K562 (cell line): ENCODE data around the gene FAM184B. TPM values are rescaled to one million over a fixed set of nuclear protein-coding genes. Genes with fewer than 3 reads are reported as not detected.
"Not testable (repeated sequence)": the region's sequence is repeated elsewhere in the genome, so short reads cannot be mapped to it uniquely, and the experiment has no call there.

Experiments used
- ATAC-seq: fragments of 200-7000 bp; cut with Tn5 transposase; 3 replicates; pipeline ENCODE4 v1.9.1; 2020; ENCODE audit warnings: moderate library complexity
- BruUV-seq: library from RNA; stranded (reverse); fragments of 400-500 nt; replicated peaks from 2 replicates; lab custom pipeline; 2021; lab: Mats Ljungman, UMichigan
- CTCF ChIA-PET: fragments of 300-600 bp; formaldehyde crosslinking; extraction: SDS; loops from one replicate; lab custom pipeline; 2021; ENCODE audit warnings: low intra/inter-chr PET ratio; lab: Yijun Ruan, JAX
- POLR2A ChIA-PET: fragments of 300-600, 350-650 bp; sonication (Branson Sonifier 250); formaldehyde crosslinking; extraction: SDS; loops from one replicate; lab custom pipeline; 2021; ENCODE audit warnings: antibody characterized with exemption, inconsistent platforms; lab: Yijun Ruan, JAX
- DNase-seq, 4 experiments: peaks; one replicate each; pipeline versions ENCODE4 v3.0.0 to v3.0.0-alpha.2; 2011 to 2018; ENCODE audit warnings: low spot score in 3 of 4, mixed read lengths in 3 of 4; ENCODE audit errors: extremely low read depth in 1 of 4
- FAIRE-seq: peaks from 2 replicates; lab custom pipeline; 2011; peaks lifted over from hg19 to GRCh38; lab: Jason Lieb, UNC
- H2AFZ ChIP-seq: 2 replicates; pipeline ENCODE4 v1.6.0; 2011; ENCODE audit warnings: low read depth, low read length, control low read depth, inconsistent platforms
- H3K27ac ChIP-seq: fragments of 200-600 bp; 3 replicates; pipeline ENCODE4 v1.8.0; 2011; ENCODE audit warnings: low read depth, mild to moderate bottlenecking, control low read depth, inconsistent platforms, low read length, moderate library complexity, mixed read lengths; ENCODE audit errors: extremely low read depth
- H3K27me3 ChIP-seq, 2 experiments: fragments of 300-600 bp in 1 of 2; 2 replicates in 1 of 2; 3 replicates in 1 of 2; pipeline versions ENCODE4 v1.6.0 to v1.8.0; 2011; ENCODE audit warnings: inconsistent platforms in 2 of 2, low read length in 2 of 2, mild to moderate bottlenecking in 1 of 2, mixed read lengths in 1 of 2, moderate library complexity in 1 of 2; ENCODE audit not compliant: control insufficient read depth in 2 of 2, insufficient read depth in 2 of 2
- H3K36me3 ChIP-seq: fragments of 300-600 bp; 3 replicates; pipeline ENCODE4 v1.8.0; 2011; ENCODE audit warnings: mild to moderate bottlenecking, low read length, inconsistent platforms; ENCODE audit not compliant: control insufficient read depth, insufficient read depth
- H3K4me1 ChIP-seq, 2 experiments: fragments of 200-600 bp in 1 of 2; replicated peaks in 1 of 2; 2 replicates in 1 of 2; 3 replicates in 1 of 2; pipeline versions ENCODE4 v1.5.1 to v1.8.0; 2011; ENCODE audit warnings: inconsistent platforms in 2 of 2, low read length in 2 of 2, mild to moderate bottlenecking in 1 of 2, mixed read lengths in 1 of 2, moderate library complexity in 1 of 2; ENCODE audit not compliant: control insufficient read depth in 2 of 2, insufficient read depth in 2 of 2
- H3K4me2 ChIP-seq: 2 replicates; pipeline ENCODE4 v1.6.1; 2011; ENCODE audit warnings: low read length, control low read depth, inconsistent platforms, mixed read lengths; ENCODE audit not compliant: insufficient read depth
- H3K4me3 ChIP-seq: fragments of 200-600 bp; sonication (generic), shearing (Covaris generic); 2 replicates; pipeline ENCODE4 v1.5.1; 2016; ENCODE audit warnings: control low read depth, inconsistent platforms
- H3K79me2 ChIP-seq: fragments of 200-600 bp; 3 replicates; pipeline ENCODE4 v1.8.0; 2011; ENCODE audit warnings: low read length, inconsistent platforms; ENCODE audit not compliant: control insufficient read depth, insufficient read depth
- H3K9ac ChIP-seq, 2 experiments: 2 replicates each; pipeline versions ENCODE4 v1.6.0 to v1.6.1; 2011; ENCODE audit warnings: low read depth in 2 of 2, low read length in 2 of 2, control low read depth in 1 of 2, inconsistent platforms in 1 of 2, mild to moderate bottlenecking in 1 of 2, mixed read lengths in 1 of 2; ENCODE audit not compliant: insufficient read depth in 1 of 2
- H3K9me1 ChIP-seq: one replicate; pipeline ENCODE4 v1.6.0; 2011; ENCODE audit warnings: inconsistent platforms, mild to moderate bottlenecking, low read length, moderate library complexity; ENCODE audit not compliant: control insufficient read depth, insufficient read depth
- H3K9me3 ChIP-seq: replicated peaks from 2 replicates; pipeline ENCODE4 v1.5.1; 2011; ENCODE audit warnings: low read depth, low read length, inconsistent platforms; ENCODE audit not compliant: control insufficient read depth, insufficient read depth
- H4K20me1 ChIP-seq: replicated peaks from 2 replicates; pipeline ENCODE4 v1.6.1; 2011; ENCODE audit warnings: low read length, inconsistent platforms, mixed read lengths; ENCODE audit not compliant: control insufficient read depth, insufficient read depth
- SP2 ChIP-seq: IDR thresholded peaks from 2 replicates; pipeline ENCODE4 v1.6.1; 2011; ENCODE audit warnings: mild to moderate bottlenecking, low read depth, low read length, moderate library complexity; ENCODE audit not compliant: poor library complexity, severe bottlenecking; ENCODE audit errors: extremely low read depth
- ZNF121 ChIP-seq: sonication (generic); formaldehyde crosslinking; conservative IDR thresholded peaks from 2 replicates; pipeline ENCODE4 v1.8.0; 2022; ENCODE audit warnings: missing genetic modification reagents
- ZNF146 ChIP-seq: IDR thresholded peaks from one replicate; pipeline ENCODE4 v1.6.1; 2018; ENCODE audit warnings: missing compliant biosample characterization; ENCODE audit not compliant: unreplicated experiment
- WGBS: fragments of 100-300 bp; shearing (Covaris generic); methylation state at CpG from one replicate; pipeline ENCODE4 v1.1.6; 2016; ENCODE audit warnings: low coverage, mixed read lengths; ENCODE audit not compliant: insufficient coverage; ENCODE audit errors: missing lambda C conversion rate; 5-methylcytosine and 5-hydroxymethylcytosine counted together
- in situ Hi-C: fragments of 300-500 bp; cut with MboI; formaldehyde crosslinking; loops from 4 replicates; pipeline ENCODE4 v1.15.0; 2018; ENCODE audit warnings: inconsistent platforms, mixed read lengths
- intact Hi-C: fragments of 100-400 bp; cut with micrococcal nuclease; formaldehyde crosslinking; loops from 2 replicates; pipeline ENCODE4 v1.14.2; 2022
- polyA plus RNA-seq, 8 experiments: library from polyadenylated mRNA; depleted of rRNA in 4 of 8; stranded (reverse) in 5 of 8; unstranded in 3 of 8; fragments of >200 nt; fragmentation: Nextera tagmentation in 2 of 8; fragmentation: Illumina TruSeq in 1 of 8; extraction: Ambion mirVana in 2 of 8; extraction: Trizol in 1 of 8; gene quantifications; 2 replicates each; pipeline versions ENCODE4 v1.2.1 to v1.2.3, GENCODE V29; 2011 to 2014; ENCODE audit warnings: inconsistent platforms in 1 of 8, missing spikeins in 1 of 8
- total RNA-seq, 7 experiments: library from RNA; depleted of rRNA in 6 of 7; stranded (reverse); fragments of >200 nt in 6 of 7; fragmentation: Illumina TruSeq in 2 of 7; extraction: Trizol in 2 of 7; gene quantifications; 2 replicates each; pipeline versions ENCODE4 v1.2.1 to v1.2.3, GENCODE V29; 2011 to 2021; ENCODE audit warnings: low replicate concordance in 1 of 7

Gene FAM184B
- total and polyA plus RNA-seq, 9 of the 15 experiments (the other 6 are each of a cell fraction or from before 2014, with no cell fraction given): not detected

DNA sequence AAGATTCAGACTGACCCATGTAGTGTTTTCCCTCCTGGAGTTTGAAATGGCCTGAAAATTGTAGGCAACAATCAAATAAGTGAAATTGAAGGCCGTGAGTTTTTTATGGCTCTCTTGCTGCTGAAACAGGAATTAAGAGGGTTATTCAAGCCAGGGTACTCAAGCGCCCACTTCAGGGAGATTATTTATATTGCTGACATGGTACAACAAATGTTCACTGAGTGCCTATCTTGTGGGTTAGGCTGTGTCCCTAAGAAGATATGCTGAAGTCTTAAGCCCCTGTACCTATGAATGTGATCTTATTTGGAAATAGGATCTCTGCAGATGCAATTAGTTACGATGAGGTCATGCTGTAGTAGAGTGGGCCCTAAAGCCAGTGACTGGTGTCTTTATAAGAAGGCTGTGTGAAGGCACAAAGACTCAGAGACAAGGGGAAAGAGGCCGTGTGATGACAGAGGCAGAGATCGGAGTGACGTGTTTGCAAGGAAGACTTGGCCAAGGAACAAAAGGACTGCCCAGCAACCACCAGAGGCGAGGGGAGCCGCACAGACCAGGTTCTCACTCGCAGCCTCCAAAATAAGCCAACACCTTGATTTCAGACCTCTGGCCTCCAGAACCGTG is 94.1 kb downstream of the FAM184B start (continued):
- no peak for TF ChIP-seq ZNF121

DNA sequence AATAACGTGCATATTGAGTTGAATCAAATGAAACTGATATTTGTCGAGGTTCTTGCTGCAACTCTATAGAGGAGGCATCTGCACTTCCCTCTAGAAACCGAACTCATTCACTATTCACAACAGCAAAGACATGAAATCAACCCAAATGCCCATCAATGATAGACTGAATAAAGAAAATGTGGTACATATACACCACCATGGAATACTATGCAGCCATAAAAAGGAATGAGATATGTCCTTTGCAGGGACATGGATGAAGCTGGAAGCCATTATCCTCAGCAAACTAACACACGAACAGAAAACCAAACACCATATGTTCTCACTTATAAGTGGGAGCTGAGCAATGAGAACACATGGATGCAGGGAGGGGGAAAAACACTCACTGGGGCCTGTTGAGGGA is 96.8 kb downstream of the FAM184B start:
- CTCF ChIA-PET, BruUV-seq: not testable (repeated sequence)
- WGBS: 3% methylated on average over 4 of the region's 4 CpGs

DNA sequence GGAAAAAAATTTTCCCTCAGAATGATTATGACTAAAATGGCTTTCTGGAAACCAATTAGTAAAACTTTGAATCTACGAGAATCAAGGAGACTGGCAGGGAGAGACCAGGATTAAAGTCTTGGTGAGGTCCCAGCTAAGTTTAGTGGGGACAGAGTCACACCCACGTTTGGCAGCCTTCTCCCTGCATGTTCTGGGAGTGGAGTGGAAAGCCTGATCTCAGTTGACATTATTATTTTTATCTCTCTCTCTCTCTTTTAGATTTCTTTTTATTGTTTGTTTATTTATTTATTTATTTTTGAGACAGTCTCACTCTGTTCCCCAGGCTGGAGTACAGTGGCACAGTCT is 99.2 kb downstream of the FAM184B start:
- H3K4me3 ChIP-seq: no peak overlapping the region
- no peak overlapping the region for H3K9ac ChIP-seq
- H2AFZ ChIP-seq: no peak overlapping the region
- H4K20me1 ChIP-seq: no peaks in the 10 kb centered on the region
- no peak for ATAC-seq
- no peak overlapping the region for H3K27ac ChIP-seq
- BruUV-seq: no TSS peak
- no peaks in the 10 kb centered on the region for H3K4me1 ChIP-seq
- DNase-seq: no peak
- no peaks in the 10 kb centered on the region for H3K9me1 ChIP-seq
- TF ChIP-seq SP2: no peak
- TF ChIP-seq, all 486 proteins: peak for 0
- Histone ChIP-seq H3K27me3 (peaks cover 0 to 4% of the 10 kb centered on the region in 2 experiments; a peak in 1 of 5 replicates), H3K9me3 (no peaks in the 10 kb centered on the region), H3K4me2 (no peak overlapping the region), H3K79me2 (no peaks in the 10 kb centered on the region), H3K36me3 (no peaks in the 10 kb centered on the region)
- in situ Hi-C loops: no loop called here
- POLR2A ChIA-PET: no interaction called here
- no peak for FAIRE-seq
- CTCF ChIA-PET: no interaction called here
- intact Hi-C loops: no loop called here
- WGBS: 3% methylated on average over 2 of the region's 2 CpGs

More for the DNA sequence above, 96.8 kb downstream of the FAM184B start:
- H3K79me2 ChIP-seq, H3K4me3 ChIP-seq, H3K9me1 ChIP-seq, H2AFZ ChIP-seq, H3K36me3 ChIP-seq, H4K20me1 ChIP-seq, H3K9ac ChIP-seq, POLR2A ChIA-PET, DNase-seq, FAIRE-seq, H3K4me2 ChIP-seq, H3K9me3 ChIP-seq, ATAC-seq, intact Hi-C loops, H3K27ac ChIP-seq, in situ Hi-C loops, H3K27me3 ChIP-seq, H3K4me1 ChIP-seq: not testable (repeated sequence)
- peak; percentile 45 for TF ChIP-seq ZNF146 (CRISPR knock-in tag)
